ENCODE data around the gene ALDOA.

ALDOA gene

DNA sequence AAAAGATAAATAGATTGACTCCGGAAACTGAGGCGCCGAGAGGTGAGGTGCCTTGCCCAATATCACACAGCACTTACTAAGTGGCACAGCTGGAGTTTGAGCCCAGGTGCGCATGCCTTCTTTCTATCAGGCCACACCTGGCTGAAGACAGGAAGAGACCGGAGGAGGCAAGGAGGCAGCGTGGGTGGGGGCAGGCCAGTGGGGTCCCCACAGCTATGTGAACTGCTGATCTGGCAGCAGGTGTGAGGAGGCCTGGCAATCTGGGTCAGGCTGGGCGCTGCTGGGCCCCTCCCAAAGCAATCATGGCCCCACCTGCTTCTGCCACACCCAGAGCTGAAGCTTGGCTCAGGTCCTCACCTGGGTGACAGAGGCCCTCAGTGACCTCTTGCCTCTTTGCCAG, 49.7 kb downstream of the ALDOA start:
- no peak for DNase-seq (ENCODE audit: low read depth in 2 of 2)

- no peak for DNase-seq (ENCODE audit: low read depth in 2 of 2)
Observed at GRCh38 chr16:30116291-30117207, 51.0 kb downstream of the ALDOA start.

- DNase-seq (ENCODE audit: low read depth in 2 of 2) = no peak
Observed at GRCh38 chr16:30117768-30118167, 52.2 kb downstream of the ALDOA start.

GRCh38 chr16:30119428-30119827, 53.9 kb downstream of the ALDOA start:
- DNase-seq (ENCODE audit: low read depth in 2 of 2) = no peak
